ENCODE measurements around the gene LARGE1. TPM values are rescaled to one million over a fixed set of nuclear protein-coding genes. Genes with fewer than 3 reads are reported as not detected.
"Not testable (repeated sequence)": the region's sequence is repeated elsewhere in the genome, so short reads cannot be mapped to it uniquely, and the experiment has no call there.

Gene LARGE1
- total and polyA plus RNA-seq, 5 donors from 2014 or later: not detected

DNA sequence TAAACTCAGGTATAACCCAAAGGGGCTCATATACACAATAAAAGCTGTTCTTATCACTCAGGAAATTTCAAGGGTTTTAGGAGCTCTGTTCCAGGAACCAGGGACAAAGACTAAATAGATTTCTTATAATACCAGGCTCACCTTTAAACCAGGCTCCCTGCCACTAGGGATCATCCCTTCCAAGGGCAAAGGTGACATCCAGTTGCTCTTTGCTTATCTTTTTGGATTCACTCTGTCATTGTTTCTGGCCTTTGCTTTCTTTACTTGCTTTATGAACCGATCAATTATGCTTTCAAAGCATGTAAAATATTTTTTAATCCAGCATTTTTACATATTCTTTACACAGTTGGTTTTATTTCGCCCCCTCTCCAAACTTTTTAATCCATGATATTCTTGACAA, 540.4 kb downstream of the LARGE1 start:
- no peak for DNase-seq
- Mint-ChIP-seq H3K4me1 (no peaks in the 10 kb centered on the region), H3K27ac (no peak overlapping the region), H3K9me3 (peaks cover 0 to 14% (median 6%) of the 10 kb centered on the region in 7 donors), H3K36me3 (no peaks in the 10 kb centered on the region), H3K4me3 (no peak overlapping the region), H3K27me3 (no peaks in the 10 kb centered on the region)
- H3K36me3 ChIP-seq (ENCODE audit: control insufficient read depth, insufficient read depth, low read length): no peaks in the 10 kb centered on the region
- no peak overlapping the region for H3K27ac ChIP-seq (ENCODE audit: insufficient read depth, low read length, poor library complexity, severe bottlenecking)
- no peaks in the 10 kb centered on the region for H3K27me3 ChIP-seq (ENCODE audit: control insufficient read depth, insufficient read depth, low read length)
- no peaks in the 10 kb centered on the region for H3K9me3 ChIP-seq (ENCODE audit: control insufficient read depth in 2 of 2, low read length in 2 of 2)
- ATAC-seq (ENCODE audit: low read depth in 2 of 2): no peak
- H3K4me1 ChIP-seq (ENCODE audit: control insufficient read depth, insufficient read depth, low read length, poor library complexity, severe bottlenecking): no peaks in the 10 kb centered on the region
- H3K4me3 ChIP-seq (ENCODE audit: low read depth, low read length): no peak overlapping the region

DNA sequence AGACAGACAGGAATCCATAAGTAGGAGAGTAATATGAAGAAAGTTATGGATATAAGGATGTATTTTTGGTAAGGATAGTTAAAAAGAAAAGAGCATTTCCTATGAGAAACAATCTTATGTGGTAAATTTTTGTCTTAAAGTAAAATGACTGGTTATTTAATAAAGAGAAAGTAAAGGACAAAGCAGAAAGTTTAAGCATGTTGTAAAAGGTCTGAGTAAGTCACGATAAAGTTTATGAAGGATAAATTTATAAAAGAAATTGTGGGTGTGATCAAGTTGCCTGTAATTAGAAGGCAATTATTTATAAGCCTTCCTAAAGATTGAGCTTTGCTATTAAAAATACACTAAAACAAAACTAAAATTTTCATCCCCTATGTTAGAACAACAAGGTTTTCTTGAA, 547.4 kb downstream of the LARGE1 start:
- Mint-ChIP-seq H3K27me3 (no peaks in the 10 kb centered on the region), H3K9me3 (peaks cover 0 to 6% (median 4%) of the 10 kb centered on the region in 7 donors), H3K36me3 (no peaks in the 10 kb centered on the region), H3K4me1 (no peaks in the 10 kb centered on the region), H3K4me3 (no peak overlapping the region), H3K27ac (no peak overlapping the region)
- ATAC-seq (ENCODE audit: low read depth in 2 of 2) (no peak), DNase-seq (no peak)
- H3K27ac ChIP-seq (ENCODE audit: insufficient read depth, low read length, poor library complexity, severe bottlenecking): no peak overlapping the region
- H3K9me3 ChIP-seq (ENCODE audit: control insufficient read depth in 2 of 2, low read length in 2 of 2): no peaks in the 10 kb centered on the region
- no peaks in the 10 kb centered on the region for H3K4me1 ChIP-seq (ENCODE audit: control insufficient read depth, insufficient read depth, low read length, poor library complexity, severe bottlenecking)
- H3K36me3 ChIP-seq (ENCODE audit: control insufficient read depth, insufficient read depth, low read length): no peaks in the 10 kb centered on the region
- no peaks in the 10 kb centered on the region for H3K27me3 ChIP-seq (ENCODE audit: control insufficient read depth, insufficient read depth, low read length)
- no peak overlapping the region for H3K4me3 ChIP-seq (ENCODE audit: low read depth, low read length)

DNA sequence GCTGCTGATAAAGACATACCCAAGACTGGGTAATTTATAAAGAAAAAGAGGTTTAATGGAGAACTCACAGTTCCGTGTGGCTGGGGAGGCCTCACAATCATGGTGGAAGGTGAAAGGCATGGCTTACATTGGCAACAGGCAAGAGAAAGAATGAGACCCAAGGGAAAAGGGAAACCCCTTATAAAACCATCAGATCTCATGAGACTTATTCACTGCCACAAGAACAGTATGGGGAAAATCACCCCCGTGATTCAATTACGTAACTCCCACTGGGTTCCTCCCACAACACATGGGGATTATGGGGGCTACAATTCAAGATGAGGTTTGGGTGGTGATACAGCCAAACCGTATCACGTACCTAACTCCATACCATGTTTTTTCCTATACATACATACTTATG, 557.0 kb downstream of the LARGE1 start:
- not testable (repeated sequence) for H3K27ac ChIP-seq (ENCODE audit: insufficient read depth, low read length, poor library complexity, severe bottlenecking); H3K4me3 Mint-ChIP-seq; H3K4me1 Mint-ChIP-seq; DNase-seq; H3K36me3 ChIP-seq (ENCODE audit: control insufficient read depth, insufficient read depth, low read length); H3K9me3 ChIP-seq (ENCODE audit: control insufficient read depth in 2 of 2, low read length in 2 of 2); H3K27me3 ChIP-seq (ENCODE audit: control insufficient read depth, insufficient read depth, low read length); H3K27ac Mint-ChIP-seq; ATAC-seq (ENCODE audit: low read depth in 2 of 2); H3K9me3 Mint-ChIP-seq; H3K36me3 Mint-ChIP-seq; H3K4me1 ChIP-seq (ENCODE audit: control insufficient read depth, insufficient read depth, low read length, poor library complexity, severe bottlenecking); H3K27me3 Mint-ChIP-seq; H3K4me3 ChIP-seq (ENCODE audit: low read depth, low read length)

DNA sequence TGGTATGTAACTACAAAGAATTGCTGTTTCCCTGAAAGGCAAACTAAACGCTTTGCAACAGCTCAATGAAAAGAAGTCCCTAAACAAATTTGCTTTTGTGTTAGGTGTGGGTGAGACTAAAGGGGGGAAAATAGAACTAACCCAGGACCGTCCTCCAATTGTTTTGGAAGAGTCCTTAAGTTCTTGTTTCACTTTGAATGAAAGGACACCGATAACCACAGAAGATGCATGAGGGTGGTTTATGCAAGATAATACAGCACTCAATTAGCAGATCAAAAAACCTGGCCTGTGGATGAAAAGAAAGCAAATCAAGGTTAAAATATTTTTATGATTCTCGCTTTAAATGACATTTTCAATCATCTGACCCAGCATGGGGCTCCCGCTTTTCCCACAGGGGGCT, 557.6 kb downstream of the LARGE1 start:
- Histone ChIP-seq H3K4me1 (ENCODE audit: control insufficient read depth, insufficient read depth, low read length, poor library complexity, severe bottlenecking) (no peaks in the 10 kb centered on the region), H3K27me3 (ENCODE audit: control insufficient read depth, insufficient read depth, low read length) (no peaks in the 10 kb centered on the region), H3K9me3 (ENCODE audit: control insufficient read depth in 2 of 2, low read length in 2 of 2) (no peaks in the 10 kb centered on the region), H3K27ac (ENCODE audit: insufficient read depth, low read length, poor library complexity, severe bottlenecking) (no peak overlapping the region), H3K4me3 (ENCODE audit: low read depth, low read length) (no peak overlapping the region), H3K36me3 (ENCODE audit: control insufficient read depth, insufficient read depth, low read length) (no peaks in the 10 kb centered on the region)
- no peak for DNase-seq
- ATAC-seq (ENCODE audit: low read depth in 2 of 2): no peak
- Mint-ChIP-seq H3K4me1 (no peaks in the 10 kb centered on the region), H3K9me3 (peaks cover 0 to 3% (median 0%) of the 10 kb centered on the region in 7 donors), H3K27ac (no peak overlapping the region), H3K36me3 (no peaks in the 10 kb centered on the region), H3K27me3 (peaks cover 7% of the 10 kb centered on the region), H3K4me3 (no peak overlapping the region)

DNA sequence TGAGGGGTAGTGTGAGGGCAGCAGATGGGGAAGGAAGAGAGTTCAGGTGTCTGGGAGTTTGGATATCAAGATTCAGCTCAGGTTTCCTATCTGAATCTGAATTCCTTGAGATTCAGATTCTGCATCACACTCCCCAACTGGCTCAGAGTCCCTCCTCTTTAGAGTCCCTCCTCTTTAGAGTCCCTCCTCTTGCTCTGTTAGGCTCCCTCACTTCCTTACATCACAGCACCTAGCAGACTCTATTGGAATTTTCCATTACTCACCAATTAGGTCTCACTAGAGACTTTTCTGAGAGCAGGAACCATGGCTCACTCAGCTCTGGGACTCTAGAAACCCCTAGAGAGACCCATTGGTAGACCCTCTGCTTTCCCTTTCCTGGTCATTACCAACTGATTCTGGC, 558.7 kb downstream of the LARGE1 start:
- Histone ChIP-seq H3K9me3 (ENCODE audit: control insufficient read depth in 2 of 2, low read length in 2 of 2) (no peaks in the 10 kb centered on the region), H3K4me1 (ENCODE audit: control insufficient read depth, insufficient read depth, low read length, poor library complexity, severe bottlenecking) (no peaks in the 10 kb centered on the region), H3K4me3 (ENCODE audit: low read depth, low read length) (no peak overlapping the region), H3K27ac (ENCODE audit: insufficient read depth, low read length, poor library complexity, severe bottlenecking) (no peak overlapping the region), H3K36me3 (ENCODE audit: control insufficient read depth, insufficient read depth, low read length) (no peaks in the 10 kb centered on the region), H3K27me3 (ENCODE audit: control insufficient read depth, insufficient read depth, low read length) (no peaks in the 10 kb centered on the region)
- Mint-ChIP-seq H3K27me3 (peaks cover 7% of the 10 kb centered on the region), H3K27ac (no peak overlapping the region), H3K4me1 (no peaks in the 10 kb centered on the region), H3K36me3 (no peaks in the 10 kb centered on the region), H3K4me3 (no peak overlapping the region), H3K9me3 (peaks cover 0 to 6% (median 2%) of the 10 kb centered on the region in 7 donors)
- ATAC-seq (ENCODE audit: low read depth in 2 of 2) (no peak), DNase-seq (no peak)

DNA sequence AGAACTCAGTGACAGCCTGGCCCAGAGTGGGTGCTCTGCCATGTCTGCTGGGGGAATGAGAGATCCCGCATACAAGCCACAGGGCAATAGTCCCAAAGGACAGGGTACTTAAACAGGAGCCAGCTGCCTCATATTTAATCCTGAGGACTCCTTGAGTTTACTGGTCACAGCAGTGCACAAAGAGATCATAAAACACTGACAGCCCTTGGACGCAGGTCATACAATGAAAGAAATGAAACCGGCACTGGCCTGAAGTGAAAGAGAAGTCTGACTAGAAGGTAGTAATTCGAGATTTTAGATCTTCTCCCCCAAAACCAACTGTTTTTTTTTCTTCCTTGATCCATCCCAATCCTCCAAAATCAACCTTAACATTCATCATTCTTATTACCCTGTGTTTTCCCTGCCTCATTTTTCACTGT, 562.3 kb downstream of the LARGE1 start:
- DNase-seq (no peak), ATAC-seq (ENCODE audit: low read depth in 2 of 2) (no peak)
- H3K4me1 ChIP-seq (ENCODE audit: control insufficient read depth, insufficient read depth, low read length, poor library complexity, severe bottlenecking): no peaks in the 10 kb centered on the region
- no peaks in the 10 kb centered on the region for H3K4me1 Mint-ChIP-seq
- no peak overlapping the region for H3K4me3 ChIP-seq (ENCODE audit: low read depth, low read length)
- no peaks in the 10 kb centered on the region for H3K36me3 ChIP-seq (ENCODE audit: control insufficient read depth, insufficient read depth, low read length)
- H3K27ac Mint-ChIP-seq: no peak overlapping the region
- H3K9me3 ChIP-seq (ENCODE audit: control insufficient read depth in 2 of 2, low read length in 2 of 2): no peaks in the 10 kb centered on the region
- H3K27me3 ChIP-seq (ENCODE audit: control insufficient read depth, insufficient read depth, low read length): no peaks in the 10 kb centered on the region
- no peaks in the 10 kb centered on the region for H3K27me3 Mint-ChIP-seq
- H3K27ac ChIP-seq (ENCODE audit: insufficient read depth, low read length, poor library complexity, severe bottlenecking): no peak overlapping the region
- H3K36me3 Mint-ChIP-seq: no peaks in the 10 kb centered on the region
- no peak overlapping the region for H3K4me3 Mint-ChIP-seq
- peaks cover 0 to 4% (median 0%) of the 10 kb centered on the region in 7 donors for H3K9me3 Mint-ChIP-seq

DNA sequence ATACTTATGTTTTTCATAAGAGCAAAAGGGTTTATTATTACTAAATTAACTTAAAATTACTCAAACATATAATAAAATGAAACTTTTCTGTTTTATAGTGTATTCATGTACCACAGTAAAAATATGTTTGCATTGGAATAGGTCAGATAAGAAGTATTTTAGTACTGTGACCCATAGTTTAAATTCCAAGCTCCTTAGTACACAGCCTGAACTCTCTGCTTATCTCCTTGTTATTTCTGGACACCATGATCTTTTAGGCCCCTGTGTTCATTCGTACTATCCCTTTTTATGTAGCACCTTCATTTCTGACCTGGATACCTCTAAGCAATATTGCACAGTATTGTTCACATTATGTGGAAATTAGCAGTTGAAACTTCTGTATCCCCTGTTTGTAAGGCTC, 565.3 kb downstream of the LARGE1 start:
- H3K36me3 Mint-ChIP-seq: no peaks in the 10 kb centered on the region
- no peak overlapping the region for H3K27ac ChIP-seq (ENCODE audit: insufficient read depth, low read length, poor library complexity, severe bottlenecking)
- H3K27me3 ChIP-seq (ENCODE audit: control insufficient read depth, insufficient read depth, low read length): no peaks in the 10 kb centered on the region
- H3K27ac Mint-ChIP-seq: no peak overlapping the region
- no peaks in the 10 kb centered on the region for H3K4me1 ChIP-seq (ENCODE audit: control insufficient read depth, insufficient read depth, low read length, poor library complexity, severe bottlenecking)
- H3K9me3 Mint-ChIP-seq: peaks cover 0 to 4% (median 2%) of the 10 kb centered on the region in 7 donors
- no peaks in the 10 kb centered on the region for H3K4me1 Mint-ChIP-seq
- no peak for ATAC-seq (ENCODE audit: low read depth in 2 of 2)
- H3K27me3 Mint-ChIP-seq: no peaks in the 10 kb centered on the region
- H3K9me3 ChIP-seq (ENCODE audit: control insufficient read depth in 2 of 2, low read length in 2 of 2): no peaks in the 10 kb centered on the region
- no peak overlapping the region for H3K4me3 ChIP-seq (ENCODE audit: low read depth, low read length)
- H3K36me3 ChIP-seq (ENCODE audit: control insufficient read depth, insufficient read depth, low read length): no peaks in the 10 kb centered on the region
- H3K4me3 Mint-ChIP-seq: no peak overlapping the region
- no peak for DNase-seq

DNA sequence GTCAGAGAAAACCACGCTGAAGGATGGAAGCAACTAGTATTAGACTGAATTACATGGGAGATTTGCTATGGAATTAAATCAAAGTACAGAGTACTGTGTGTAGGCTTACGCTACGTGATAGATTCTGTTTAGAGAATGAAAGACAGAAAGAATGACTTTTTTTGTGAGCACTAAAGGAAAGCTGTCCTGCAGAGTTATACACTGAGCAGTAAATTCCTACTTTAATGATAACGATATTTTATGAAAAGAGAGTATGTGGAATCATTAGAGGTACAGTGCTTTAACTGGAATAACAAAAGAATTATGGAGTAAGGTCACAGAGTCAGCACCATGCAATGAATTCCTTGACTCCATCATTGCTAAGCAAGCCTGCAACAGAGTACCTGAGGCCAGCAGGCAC, 566.8 kb downstream of the LARGE1 start:
- DNase-seq (no peak), ATAC-seq (ENCODE audit: low read depth in 2 of 2) (no peak)
- Mint-ChIP-seq H3K9me3 (peaks cover 0 to 5% (median 3%) of the 10 kb centered on the region in 7 donors), H3K27ac (no peak overlapping the region), H3K27me3 (no peaks in the 10 kb centered on the region), H3K4me3 (no peak overlapping the region), H3K36me3 (no peaks in the 10 kb centered on the region), H3K4me1 (no peaks in the 10 kb centered on the region)
- Histone ChIP-seq H3K4me1 (ENCODE audit: control insufficient read depth, insufficient read depth, low read length, poor library complexity, severe bottlenecking) (no peaks in the 10 kb centered on the region), H3K9me3 (ENCODE audit: control insufficient read depth in 2 of 2, low read length in 2 of 2) (no peaks in the 10 kb centered on the region), H3K36me3 (ENCODE audit: control insufficient read depth, insufficient read depth, low read length) (no peaks in the 10 kb centered on the region), H3K4me3 (ENCODE audit: low read depth, low read length) (no peak overlapping the region), H3K27me3 (ENCODE audit: control insufficient read depth, insufficient read depth, low read length) (no peaks in the 10 kb centered on the region), H3K27ac (ENCODE audit: insufficient read depth, low read length, poor library complexity, severe bottlenecking) (no peak overlapping the region)

Data from CD4-positive, CD25-positive, alpha-beta regulatory T cell (primary cell).